ENCODE results near the gene PRKCZ.

- TF ChIP-seq CTCF (conservative IDR thresholded peaks at IDR 0.05 in 1 of 2, IDR thresholded peaks at IDR 0.05 in 1 of 2; ENCODE audit: low read depth in 1 of 2, low read length in 2 of 2) (no peak), EZH2 (IDR thresholded peaks at IDR 0.05; ENCODE audit: low read length, missing control alignments) (no peak)
Observed at GRCh38 chr1:2130156-2130555, 79.9 kb downstream of the PRKCZ start.
